Stomach smooth muscle (tissue), 2 donors: ENCODE measurements around the gene OSBPL9.
"Not testable (repeated sequence)": the region's sequence is repeated elsewhere in the genome, so short reads cannot be mapped to it uniquely, and the experiment has no call there.

ENCODE experiments used
- H3K27ac ChIP-seq: one replicate; pipeline ENCODE4 v1.7.0; 2013; ENCODE audit warnings: mild to moderate bottlenecking, low read length, inconsistent platforms
- H3K27me3 ChIP-seq, 2 donors: one replicate each; pipeline ENCODE4 v1.7.0; 2013; ENCODE audit warnings: low read length in 2 of 2; ENCODE audit not compliant: insufficient read depth in 2 of 2, control insufficient read depth in 1 of 2
- H3K36me3 ChIP-seq, 2 donors: one replicate each; pipeline ENCODE4 v1.7.0; 2013; ENCODE audit warnings: low read length in 2 of 2; ENCODE audit not compliant: control insufficient read depth in 2 of 2, insufficient read depth in 2 of 2
- H3K4me1 ChIP-seq: one replicate; pipeline ENCODE4 v1.7.0; 2013; ENCODE audit warnings: low read length; ENCODE audit not compliant: control insufficient read depth, insufficient read depth
- H3K4me3 ChIP-seq, 2 donors: one replicate each; pipeline ENCODE4 v1.7.0; 2013; ENCODE audit warnings: low read length in 2 of 2
- H3K9ac ChIP-seq, 2 donors: one replicate each; pipeline ENCODE4 v1.7.0; 2013; ENCODE audit warnings: low read length in 2 of 2, mild to moderate bottlenecking in 1 of 2
- H3K9me3 ChIP-seq, 2 donors: one replicate each; pipeline ENCODE4 v1.7.0; 2013; ENCODE audit warnings: low read length in 2 of 2; ENCODE audit not compliant: control insufficient read depth in 2 of 2
- donor health status: healthy.
- donor health status: Pancreatic carcinoma.

Gene OSBPL9

GRCh38 chr1:51790385-51790784 is 173.5 kb downstream of the OSBPL9 start:
- no peak overlapping the region for H3K27ac ChIP-seq
- peaks cover 66 to 81% of the 10 kb centered on the region in 2 donors for H3K36me3 ChIP-seq
- H3K27me3 ChIP-seq = no peaks in the 10 kb centered on the region
- H3K4me1 ChIP-seq = no peaks in the 10 kb centered on the region
- H3K9me3 ChIP-seq = no peaks in the 10 kb centered on the region
- H3K9ac ChIP-seq = no peak overlapping the region
- H3K4me3 ChIP-seq = no peak overlapping the region

- Histone ChIP-seq H3K4me1 (no peaks in the 10 kb centered on the region), H3K27ac (no peak overlapping the region), H3K9me3 (no peaks in the 10 kb centered on the region), H3K9ac (no peak overlapping the region), H3K27me3 (no peaks in the 10 kb centered on the region), H3K4me3 (no peak overlapping the region), H3K36me3 (peaks cover 60 to 73% of the 10 kb centered on the region in 2 donors)
Measured at GRCh38 chr1:51791888-51792287, 175.0 kb downstream of the OSBPL9 start.

GRCh38 chr1:51792864-51793263 is 176.0 kb downstream of the OSBPL9 start:
- H3K4me1 ChIP-seq = no peaks in the 10 kb centered on the region
- no peaks in the 10 kb centered on the region for H3K9me3 ChIP-seq
- no peak overlapping the region for H3K9ac ChIP-seq
- no peak overlapping the region for H3K27ac ChIP-seq
- peaks cover 56 to 71% of the 10 kb centered on the region in 2 donors for H3K36me3 ChIP-seq
- no peaks in the 10 kb centered on the region for H3K27me3 ChIP-seq
- H3K4me3 ChIP-seq = no peak overlapping the region

- peaks cover 56 to 69% of the 10 kb centered on the region in 2 donors for H3K36me3 ChIP-seq
- no peak overlapping the region for H3K9ac ChIP-seq
- no peaks in the 10 kb centered on the region for H3K4me1 ChIP-seq
- H3K9me3 ChIP-seq = no peaks in the 10 kb centered on the region
- H3K4me3 ChIP-seq = no peak overlapping the region
- H3K27me3 ChIP-seq = no peaks in the 10 kb centered on the region
- H3K27ac ChIP-seq = no peak overlapping the region
Measured at GRCh38 chr1:51794260-51794659, 177.4 kb downstream of the OSBPL9 start.

- Histone ChIP-seq H3K9me3 (no peaks in the 10 kb centered on the region), H3K27ac (no peak overlapping the region), H3K4me1 (no peaks in the 10 kb centered on the region), H3K9ac (no peak overlapping the region), H3K4me3 (no peak overlapping the region), H3K27me3 (no peaks in the 10 kb centered on the region), H3K36me3 (peaks cover 55 to 69% of the 10 kb centered on the region in 2 donors)
Measured at GRCh38 chr1:51794868-51795267, 178.0 kb downstream of the OSBPL9 start.

GRCh38 chr1:51799372-51799771 is 182.5 kb downstream of the OSBPL9 start:
- peaks cover 33 to 41% of the 10 kb centered on the region in 2 donors for H3K36me3 ChIP-seq
- H3K27ac ChIP-seq = no peak overlapping the region
- no peak overlapping the region for H3K4me3 ChIP-seq
- no peaks in the 10 kb centered on the region for H3K27me3 ChIP-seq
- H3K9me3 ChIP-seq = no peaks in the 10 kb centered on the region
- no peak overlapping the region for H3K9ac ChIP-seq
- H3K4me1 ChIP-seq = no peaks in the 10 kb centered on the region

GRCh38 chr1:51814513-51814912 is 197.6 kb downstream of the OSBPL9 start:
- H3K9ac ChIP-seq = no peak overlapping the region
- H3K4me1 ChIP-seq = no peaks in the 10 kb centered on the region
- H3K27ac ChIP-seq = no peak overlapping the region
- no peak overlapping the region for H3K4me3 ChIP-seq
- H3K9me3 ChIP-seq = no peaks in the 10 kb centered on the region
- peaks cover 21 to 22% of the 10 kb centered on the region in 2 donors for H3K36me3 ChIP-seq
- no peaks in the 10 kb centered on the region for H3K27me3 ChIP-seq

GRCh38 chr1:51818487-51818886 is 201.6 kb downstream of the OSBPL9 start:
- Histone ChIP-seq H3K9me3 (no peaks in the 10 kb centered on the region), H3K4me1 (no peaks in the 10 kb centered on the region), H3K27me3 (no peaks in the 10 kb centered on the region), H3K4me3 (no peak overlapping the region), H3K27ac (no peak overlapping the region), H3K9ac (no peak overlapping the region), H3K36me3 (peaks cover 14 to 25% of the 10 kb centered on the region in 2 donors)

- not testable (repeated sequence) for H3K27me3 ChIP-seq, H3K27ac ChIP-seq, H3K4me3 ChIP-seq, H3K4me1 ChIP-seq, H3K9ac ChIP-seq, H3K9me3 ChIP-seq
- H3K36me3 ChIP-seq = peaks cover 10 to 20% of the 10 kb centered on the region in 2 donors
Measured at GRCh38 chr1:51819021-51819420, 202.1 kb downstream of the OSBPL9 start.

- H3K9ac ChIP-seq = no peak overlapping the region
- no peaks in the 10 kb centered on the region for H3K9me3 ChIP-seq
- H3K27me3 ChIP-seq = no peaks in the 10 kb centered on the region
- H3K4me1 ChIP-seq = no peaks in the 10 kb centered on the region
- peaks cover 7 to 23% of the 10 kb centered on the region in 2 donors for H3K36me3 ChIP-seq
- H3K4me3 ChIP-seq = no peak overlapping the region
- no peak overlapping the region for H3K27ac ChIP-seq
Measured at GRCh38 chr1:51819810-51820209, 202.9 kb downstream of the OSBPL9 start.

GRCh38 chr1:51829058-51829457 is 212.2 kb downstream of the OSBPL9 start:
- H3K9me3 ChIP-seq = no peaks in the 10 kb centered on the region
- no peak overlapping the region for H3K27ac ChIP-seq
- H3K27me3 ChIP-seq = no peaks in the 10 kb centered on the region
- H3K9ac ChIP-seq = no peak overlapping the region
- no peaks in the 10 kb centered on the region for H3K4me1 ChIP-seq
- H3K36me3 ChIP-seq = peaks cover 7 to 18% of the 10 kb centered on the region in 2 donors
- H3K4me3 ChIP-seq = no peak overlapping the region
